Naive B cell (primary cell): ENCODE measurements around the gene UBQLN4. TPM values are rescaled to one million over a fixed set of nuclear protein-coding genes. Genes with fewer than 3 reads are reported as not detected.

Source experiments
- ATAC-seq, 2 donors: fragments of 150-1000 bp; cut with Tn5 transposase; 2 replicates each; pipeline ENCODE4 v1.10.0; 2021; ENCODE audit warnings: low read depth in 2 of 2, mild to moderate bottlenecking in 2 of 2, moderate library complexity in 2 of 2
- DNase-seq: peaks from one replicate; pipeline ENCODE4 v3.0.0; 2022
- H3K27ac Mint-ChIP-seq, 6 donors: one replicate each; pipeline ENCODE4 v1.8.0; 2020 to 2022; ENCODE audit warnings: mild to moderate bottlenecking in 6 of 6, mixed read lengths in 6 of 6, moderate library complexity in 5 of 6, inconsistent platforms in 2 of 6
- H3K27me3 Mint-ChIP-seq, 3 donors: one replicate each; pipeline ENCODE4 v1.8.0; 2021 to 2022; ENCODE audit warnings: mixed read lengths in 3 of 3, mild to moderate bottlenecking in 1 of 3
- H3K36me3 Mint-ChIP-seq, 2 donors: one replicate each; pipeline ENCODE4 v1.8.0; 2020 to 2022; ENCODE audit warnings: mixed read lengths in 2 of 2, inconsistent platforms in 1 of 2, mild to moderate bottlenecking in 1 of 2
- H3K4me1 Mint-ChIP-seq, 3 donors: one replicate each; pipeline ENCODE4 v1.8.0; 2020 to 2022; ENCODE audit warnings: mixed read lengths in 3 of 3, inconsistent platforms in 1 of 3, mild to moderate bottlenecking in 1 of 3, moderate library complexity in 1 of 3
- H3K4me3 Mint-ChIP-seq, 8 donors: one replicate each; pipeline ENCODE4 v1.8.0; 2020 to 2022; ENCODE audit warnings: mild to moderate bottlenecking in 8 of 8, mixed read lengths in 8 of 8, moderate library complexity in 8 of 8, inconsistent platforms in 2 of 8
- H3K9me3 Mint-ChIP-seq, 7 donors: one replicate each; pipeline ENCODE4 v1.8.0; 2020 to 2022; ENCODE audit warnings: mixed read lengths in 7 of 7, mild to moderate bottlenecking in 5 of 7, inconsistent platforms in 2 of 7, moderate library complexity in 1 of 7
- polyA plus RNA-seq, 6 donors: library from polyadenylated mRNA; unstranded; fragments of 300-500 nt; fragmentation: Illumina TruSeq; gene quantifications; one replicate each; pipeline ENCODE4 v1.2.3, GENCODE V29; 2021; ENCODE audit warnings: low read depth in 6 of 6

Gene UBQLN4
- 1 to 10 TPM; 4.7 to 9.0 (median 6.1) TPM for polyA plus RNA-seq

GRCh38 chr1:156053768-156054499, at the start of gene UBQLN4:
Gene UBQLN4 (minus strand): TSS chr1:156053798. CDS start chr1:156053701, 97 bp downstream.
- Mint-ChIP-seq H3K27ac (peak within 1 kb of the TSS; percentile 88 to 99 (median 96)), H3K9me3 (no peaks in the 10 kb centered on the region), H3K36me3 (peaks cover 8 to 9% of the 10 kb centered on the region in 2 donors), H3K4me1 (peaks cover 30 to 39% (median 34%) of the 10 kb centered on the region in 3 donors), H3K27me3 (no peaks in the 10 kb centered on the region), H3K4me3 (peak within 1 kb of the TSS; percentile 95 to 99 (median 97))
- ATAC-seq (peak; percentile 62 to 63), DNase-seq (peak; percentile 85)

- no peak for ATAC-seq
- H3K9me3 Mint-ChIP-seq, result no peaks in the 10 kb centered on the region
- peaks cover 24 to 36% (median 35%) of the 10 kb centered on the region in 3 donors for H3K4me1 Mint-ChIP-seq
- DNase-seq, result no peak
- H3K27ac Mint-ChIP-seq, result peak overlapping the region in 5 of 6 donors; percentile 77 to 100 (median 93)
- H3K27me3 Mint-ChIP-seq, result peaks cover 4 to 47% (median 19%) of the 10 kb centered on the region in 3 donors
- H3K4me3 Mint-ChIP-seq, result no peak overlapping the region
- no peaks in the 10 kb centered on the region for H3K36me3 Mint-ChIP-seq
These were observed 49.3 kb upstream of the UBQLN4 start for GRCh38 chr1:156102633-156103511.

GRCh38 chr1:156101880-156102279, 48.3 kb upstream of the UBQLN4 start:
- Mint-ChIP-seq H3K36me3 (no peaks in the 10 kb centered on the region), H3K4me1 (peaks cover 31 to 44% (median 43%) of the 10 kb centered on the region in 3 donors), H3K27me3 (peaks cover 7 to 47% (median 19%) of the 10 kb centered on the region in 3 donors), H3K27ac (peak overlapping the region in 5 of 6 donors; percentile 44 to 100 (median 86)), H3K4me3 (peak overlapping the region in 2 of 8 donors; percentile 34 to 36), H3K9me3 (no peaks in the 10 kb centered on the region)
- ATAC-seq (no peak), DNase-seq (no peak)

GRCh38 chr1:156100205-156100995, 46.8 kb upstream of the UBQLN4 start:
- ATAC-seq, result no peak
- peak overlapping the region; percentile 24 to 100 (median 93) for H3K27ac Mint-ChIP-seq
- no peaks in the 10 kb centered on the region for H3K9me3 Mint-ChIP-seq
- DNase-seq, result no peak
- H3K4me1 Mint-ChIP-seq, result peaks cover 37 to 42% (median 41%) of the 10 kb centered on the region in 3 donors
- H3K36me3 Mint-ChIP-seq, result no peaks in the 10 kb centered on the region
- H3K27me3 Mint-ChIP-seq, result peaks cover 8 to 47% (median 19%) of the 10 kb centered on the region in 3 donors
- H3K4me3 Mint-ChIP-seq, result no peak overlapping the region

GRCh38 chr1:156099282-156099681, 45.7 kb upstream of the UBQLN4 start:
- H3K9me3 Mint-ChIP-seq, result no peaks in the 10 kb centered on the region
- peaks cover 32 to 36% (median 33%) of the 10 kb centered on the region in 3 donors for H3K4me1 Mint-ChIP-seq
- peak overlapping the region in 5 of 6 donors; percentile 61 to 100 (median 99) for H3K27ac Mint-ChIP-seq
- DNase-seq (no peak), ATAC-seq (no peak)
- H3K36me3 Mint-ChIP-seq, result no peaks in the 10 kb centered on the region
- no peak overlapping the region for H3K4me3 Mint-ChIP-seq
- peaks cover 8 to 42% (median 19%) of the 10 kb centered on the region in 3 donors for H3K27me3 Mint-ChIP-seq

- Mint-ChIP-seq H3K36me3 (no peaks in the 10 kb centered on the region), H3K9me3 (no peaks in the 10 kb centered on the region), H3K4me3 (peak overlapping the region in 1 of 8 donors; percentile 39), H3K27ac (peak overlapping the region; percentile 99 to 100 (median 100)), H3K27me3 (peaks cover 8 to 40% (median 23%) of the 10 kb centered on the region in 3 donors), H3K4me1 (peaks cover 28 to 31% (median 28%) of the 10 kb centered on the region in 3 donors)
- no peak for ATAC-seq
- DNase-seq, result no peak
These were observed 45.2 kb upstream of the UBQLN4 start for GRCh38 chr1:156098784-156099183.

- ATAC-seq (no peak), DNase-seq (no peak)
- Mint-ChIP-seq H3K4me3 (peak overlapping the region in 5 of 8 donors; percentile 62 to 87 (median 76)), H3K9me3 (no peaks in the 10 kb centered on the region), H3K27ac (peak overlapping the region; percentile 99 to 100 (median 100)), H3K4me1 (peaks cover 24 to 26% (median 25%) of the 10 kb centered on the region in 3 donors), H3K27me3 (peaks cover 8 to 36% (median 28%) of the 10 kb centered on the region in 3 donors), H3K36me3 (no peaks in the 10 kb centered on the region)
These were observed 44.0 kb upstream of the UBQLN4 start for GRCh38 chr1:156097499-156098178.

GRCh38 chr1:156096640-156097391, 43.2 kb upstream of the UBQLN4 start:
- DNase-seq (peak; percentile 87), ATAC-seq (peak; percentile 84 to 85)
- Mint-ChIP-seq H3K27me3 (peaks cover 8 to 31% (median 26%) of the 10 kb centered on the region in 3 donors), H3K4me1 (peaks cover 24 to 26% (median 25%) of the 10 kb centered on the region in 3 donors), H3K4me3 (peak overlapping the region; percentile 62 to 87 (median 76)), H3K36me3 (no peaks in the 10 kb centered on the region), H3K9me3 (no peaks in the 10 kb centered on the region), H3K27ac (peak overlapping the region; percentile 99 to 100 (median 100))

GRCh38 chr1:156095906-156096508, 42.4 kb upstream of the UBQLN4 start:
- H3K27ac Mint-ChIP-seq, result peak overlapping the region; percentile 99 to 100 (median 100)
- peaks cover 11 to 23% (median 20%) of the 10 kb centered on the region in 3 donors for H3K27me3 Mint-ChIP-seq
- peaks cover 23 to 25% (median 24%) of the 10 kb centered on the region in 3 donors for H3K4me1 Mint-ChIP-seq
- DNase-seq (no peak), ATAC-seq (no peak)
- H3K9me3 Mint-ChIP-seq, result no peaks in the 10 kb centered on the region
- H3K36me3 Mint-ChIP-seq, result no peaks in the 10 kb centered on the region
- peak overlapping the region in 5 of 8 donors; percentile 45 to 87 (median 76) for H3K4me3 Mint-ChIP-seq

GRCh38 chr1:156091610-156092009, 38.0 kb upstream of the UBQLN4 start:
- ATAC-seq, result no peak
- no peak for DNase-seq
- Mint-ChIP-seq H3K4me3 (no peak overlapping the region), H3K4me1 (peaks cover 11 to 17% (median 14%) of the 10 kb centered on the region in 3 donors), H3K27ac (no peak overlapping the region), H3K36me3 (no peaks in the 10 kb centered on the region), H3K9me3 (no peaks in the 10 kb centered on the region), H3K27me3 (peaks cover 13 to 42% (median 18%) of the 10 kb centered on the region in 3 donors)

- H3K4me3 Mint-ChIP-seq, result peak overlapping the region in 1 of 8 donors; percentile 10
- no peaks in the 10 kb centered on the region for H3K36me3 Mint-ChIP-seq
- H3K4me1 Mint-ChIP-seq, result peaks cover 3 to 9% (median 6%) of the 10 kb centered on the region in 3 donors
- no peaks in the 10 kb centered on the region for H3K9me3 Mint-ChIP-seq
- DNase-seq, result peak; percentile 79
- H3K27me3 Mint-ChIP-seq, result peaks cover 19 to 49% (median 26%) of the 10 kb centered on the region in 3 donors
- H3K27ac Mint-ChIP-seq, result peak overlapping the region in 3 of 6 donors; percentile 37 to 89 (median 76)
- ATAC-seq, result peak; percentile 98 to 99
These were observed 37.2 kb upstream of the UBQLN4 start for GRCh38 chr1:156090840-156091188.
